ENCODE measurements around the gene RTTN.
A peak's percentile ranks its signal among the peaks of the same experiment; 100 is the strongest.

Gene RTTN

DNA sequence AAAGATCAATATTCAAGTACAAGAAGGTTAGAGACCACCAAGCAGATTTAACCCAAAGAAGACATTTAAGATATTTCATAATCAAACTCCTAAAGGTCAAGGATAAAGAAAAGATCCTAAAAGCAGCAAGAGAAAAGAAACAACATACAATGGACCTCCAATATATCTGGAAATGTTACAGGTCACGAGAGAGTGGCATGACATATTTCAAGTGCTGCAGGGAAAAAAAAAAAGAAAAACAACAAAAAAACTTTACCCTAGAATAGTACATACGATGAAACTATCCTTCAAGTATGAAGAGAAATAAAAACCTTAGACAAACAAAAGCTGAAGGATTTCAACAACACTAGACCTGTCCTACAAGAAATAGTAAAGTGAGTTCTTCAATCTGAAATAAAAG is 166.3 kb downstream of the RTTN start:
- no peak overlapping the region for H3K4me3 ChIP-seq (ENCODE audit: control insufficient read depth in 1 of 7, extremely low read depth in 1 of 7, insufficient read depth in 4 of 7, low read depth in 2 of 7, low read length in 6 of 7)

DNA sequence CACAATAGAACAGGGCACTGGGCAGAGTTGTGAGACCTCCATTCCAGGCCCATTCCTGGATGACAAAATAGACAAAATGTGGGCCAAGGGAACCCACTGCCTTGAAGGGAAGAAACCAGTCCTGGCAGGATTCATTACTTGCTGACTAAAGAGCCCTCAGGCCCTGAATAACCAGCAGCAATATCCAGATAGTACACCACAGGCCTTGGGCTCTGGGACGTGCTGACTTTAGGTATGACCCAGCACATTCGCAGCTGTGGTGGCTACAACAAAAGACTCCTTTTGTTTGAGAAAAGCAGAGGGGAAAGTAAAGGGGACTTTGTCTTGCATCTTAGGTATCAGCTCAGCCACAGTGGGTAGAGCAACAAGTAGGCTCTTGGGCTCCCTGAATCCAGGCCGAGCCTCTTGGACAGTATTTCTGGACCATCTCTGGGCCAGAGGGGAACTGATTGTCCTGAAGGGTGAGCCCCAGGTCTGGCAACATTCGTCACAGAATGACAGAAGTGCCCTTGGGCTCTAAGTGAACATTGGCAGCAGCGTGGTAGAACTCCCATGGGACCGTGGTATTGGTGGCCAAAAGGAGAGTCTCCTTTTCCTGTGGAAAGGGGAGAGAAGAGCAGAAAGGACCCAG is 167.9 kb downstream of the RTTN start:
- peak in 2 of 3 donors; percentile 48 to 67 for DNase-seq
- 96% methylated on average over 5 of the region's 6 CpGs for WGBS (ENCODE audit: insufficient coverage)
- Histone ChIP-seq H3K27me3 (replicated peaks in 2 of 5; ENCODE audit: control insufficient read depth in 4 of 5, insufficient read depth in 5 of 5, low read length in 4 of 5) (no peaks in the 10 kb centered on the region), H3K9me3 (ENCODE audit: control extremely low read depth in 1 of 5, control insufficient read depth in 4 of 5, insufficient read depth in 2 of 5, low read depth in 1 of 5, low read length in 4 of 5) (peaks cover 0 to 3% (median 0%) of the 10 kb centered on the region in 5 experiments), H3K4me1 (ENCODE audit: control extremely low read depth in 1 of 4, control insufficient read depth in 4 of 4, insufficient read depth in 4 of 4, low read length in 3 of 4) (no peaks in the 10 kb centered on the region), H3K4me3 (ENCODE audit: control insufficient read depth in 1 of 7, extremely low read depth in 1 of 7, insufficient read depth in 4 of 7, low read depth in 2 of 7, low read length in 6 of 7) (no peak overlapping the region), H3K36me3 (ENCODE audit: control insufficient read depth in 4 of 4, insufficient read depth in 4 of 4, low read length in 3 of 4) (peaks cover 0 to 13% (median 11%) of the 10 kb centered on the region in 4 experiments), H3K27ac (ENCODE audit: insufficient read depth in 1 of 2, low read depth in 1 of 2, low read length in 2 of 2, poor library complexity in 1 of 2, severe bottlenecking in 2 of 2) (no peak overlapping the region)
- ChIA-PET CTCF (no interaction called here), POLR2A (no interaction called here)

More for the DNA sequence above, 166.3 kb downstream of the RTTN start:
- Histone ChIP-seq H3K27ac (ENCODE audit: insufficient read depth in 1 of 2, low read depth in 1 of 2, low read length in 2 of 2, poor library complexity in 1 of 2, severe bottlenecking in 2 of 2) (no peak overlapping the region), H3K36me3 (ENCODE audit: control insufficient read depth in 4 of 4, insufficient read depth in 4 of 4, low read length in 3 of 4) (peaks cover 3 to 16% (median 10%) of the 10 kb centered on the region in 4 experiments), H3K27me3 (replicated peaks in 2 of 5; ENCODE audit: control insufficient read depth in 4 of 5, insufficient read depth in 5 of 5, low read length in 4 of 5) (no peaks in the 10 kb centered on the region), H3K4me1 (ENCODE audit: control extremely low read depth in 1 of 4, control insufficient read depth in 4 of 4, insufficient read depth in 4 of 4, low read length in 3 of 4) (no peaks in the 10 kb centered on the region), H3K9me3 (ENCODE audit: control extremely low read depth in 1 of 5, control insufficient read depth in 4 of 5, insufficient read depth in 2 of 5, low read depth in 1 of 5, low read length in 4 of 5) (peaks cover 0 to 3% (median 0%) of the 10 kb centered on the region in 5 experiments)
- no peak for DNase-seq
- CTCF ChIA-PET: interaction anchor here (0.6 kb wide), 1 partner anchor 138 kb away, joined by 3 read pairs; no protein-coding TSS in a partner anchor
- POLR2A ChIA-PET: no interaction called here
- no CpG with 5 or more reads among the region's 2 CpGs for WGBS (ENCODE audit: insufficient coverage)

GRCh38 chr18:70036771-70037347 is 168.6 kb downstream of the RTTN start:
- no peaks in the 10 kb centered on the region for H3K4me1 ChIP-seq (ENCODE audit: control extremely low read depth in 1 of 4, control insufficient read depth in 4 of 4, insufficient read depth in 4 of 4, low read length in 3 of 4)
- H3K27ac ChIP-seq (ENCODE audit: insufficient read depth in 1 of 2, low read depth in 1 of 2, low read length in 2 of 2, poor library complexity in 1 of 2, severe bottlenecking in 2 of 2): no peak overlapping the region
- ChIA-PET POLR2A (no interaction called here), CTCF (interaction anchor here (0.6 to 0.9 kb wide), 2 partner anchors 15 to 50 kb away, joined by 3 read pairs; no protein-coding TSS in a partner anchor)
- 96% methylated on average over 3 of the region's 8 CpGs for WGBS (ENCODE audit: insufficient coverage)
- peaks cover 0 to 3% (median 0%) of the 10 kb centered on the region in 5 experiments for H3K9me3 ChIP-seq (ENCODE audit: control extremely low read depth in 1 of 5, control insufficient read depth in 4 of 5, insufficient read depth in 2 of 5, low read depth in 1 of 5, low read length in 4 of 5)
- H3K27me3 ChIP-seq (replicated peaks in 2 of 5; ENCODE audit: control insufficient read depth in 4 of 5, insufficient read depth in 5 of 5, low read length in 4 of 5): no peaks in the 10 kb centered on the region
- peak; percentile 22 to 86 (median 73) for DNase-seq
- H3K4me3 ChIP-seq (ENCODE audit: control insufficient read depth in 1 of 7, extremely low read depth in 1 of 7, insufficient read depth in 4 of 7, low read depth in 2 of 7, low read length in 6 of 7): no peak overlapping the region
- H3K36me3 ChIP-seq (ENCODE audit: control insufficient read depth in 4 of 4, insufficient read depth in 4 of 4, low read length in 3 of 4): peaks cover 0 to 13% (median 11%) of the 10 kb centered on the region in 4 experiments

GRCh38 chr18:70036168-70036567 is 169.3 kb downstream of the RTTN start:
- no peaks in the 10 kb centered on the region for H3K27me3 ChIP-seq (replicated peaks in 2 of 5; ENCODE audit: control insufficient read depth in 4 of 5, insufficient read depth in 5 of 5, low read length in 4 of 5)
- 100% methylated on average over 1 of the region's 2 CpGs for WGBS (ENCODE audit: insufficient coverage)
- no peak overlapping the region for H3K4me3 ChIP-seq (ENCODE audit: control insufficient read depth in 1 of 7, extremely low read depth in 1 of 7, insufficient read depth in 4 of 7, low read depth in 2 of 7, low read length in 6 of 7)
- no peaks in the 10 kb centered on the region for H3K4me1 ChIP-seq (ENCODE audit: control extremely low read depth in 1 of 4, control insufficient read depth in 4 of 4, insufficient read depth in 4 of 4, low read length in 3 of 4)
- ChIA-PET CTCF (interaction anchor here (0.6 to 0.9 kb wide), 2 partner anchors 16 to 51 kb away, joined by 3 read pairs; no protein-coding TSS in a partner anchor), POLR2A (no interaction called here)
- H3K9me3 ChIP-seq (ENCODE audit: control extremely low read depth in 1 of 5, control insufficient read depth in 4 of 5, insufficient read depth in 2 of 5, low read depth in 1 of 5, low read length in 4 of 5): peaks cover 0 to 3% (median 0%) of the 10 kb centered on the region in 5 experiments
- H3K36me3 ChIP-seq (ENCODE audit: control insufficient read depth in 4 of 4, insufficient read depth in 4 of 4, low read length in 3 of 4): peaks cover 0 to 11% (median 9%) of the 10 kb centered on the region in 4 experiments
- H3K27ac ChIP-seq (ENCODE audit: insufficient read depth in 1 of 2, low read depth in 1 of 2, low read length in 2 of 2, poor library complexity in 1 of 2, severe bottlenecking in 2 of 2): no peak overlapping the region
- DNase-seq: no peak

- no CpG with 5 or more reads among the region's 4 CpGs for WGBS (ENCODE audit: insufficient coverage)
- H3K36me3 ChIP-seq (ENCODE audit: control insufficient read depth in 4 of 4, insufficient read depth in 4 of 4, low read length in 3 of 4): peaks cover 4 to 16% (median 6%) of the 10 kb centered on the region in 4 experiments
These were observed 174.3 kb downstream of the RTTN start for GRCh38 chr18:70031221-70031620.

GRCh38 chr18:70030728-70031127 is 174.8 kb downstream of the RTTN start:
- H3K36me3 ChIP-seq (ENCODE audit: control insufficient read depth in 4 of 4, insufficient read depth in 4 of 4, low read length in 3 of 4): peaks cover 4 to 16% (median 6%) of the 10 kb centered on the region in 4 experiments
- no peaks in the 10 kb centered on the region for H3K27me3 ChIP-seq (replicated peaks in 2 of 5; ENCODE audit: control insufficient read depth in 4 of 5, insufficient read depth in 5 of 5, low read length in 4 of 5)
- H3K9me3 ChIP-seq (ENCODE audit: control extremely low read depth in 1 of 5, control insufficient read depth in 4 of 5, insufficient read depth in 2 of 5, low read depth in 1 of 5, low read length in 4 of 5): no peaks in the 10 kb centered on the region
- CTCF ChIA-PET: no interaction called here
- no peak for DNase-seq
- POLR2A ChIA-PET: no interaction called here
- 100% methylated on average over 1 of the region's 1 CpG for WGBS (ENCODE audit: insufficient coverage)
- H3K4me3 ChIP-seq (ENCODE audit: control insufficient read depth in 1 of 7, extremely low read depth in 1 of 7, insufficient read depth in 4 of 7, low read depth in 2 of 7, low read length in 6 of 7): no peak overlapping the region
- no peak overlapping the region for H3K27ac ChIP-seq (ENCODE audit: insufficient read depth in 1 of 2, low read depth in 1 of 2, low read length in 2 of 2, poor library complexity in 1 of 2, severe bottlenecking in 2 of 2)
- no peaks in the 10 kb centered on the region for H3K4me1 ChIP-seq (ENCODE audit: control extremely low read depth in 1 of 4, control insufficient read depth in 4 of 4, insufficient read depth in 4 of 4, low read length in 3 of 4)

More at GRCh38 chr18:70031221-70031620, 174.3 kb downstream of the RTTN start:
- peaks cover 0 to 2% (median 0%) of the 10 kb centered on the region in 5 experiments for H3K9me3 ChIP-seq (ENCODE audit: control extremely low read depth in 1 of 5, control insufficient read depth in 4 of 5, insufficient read depth in 2 of 5, low read depth in 1 of 5, low read length in 4 of 5)
- H3K4me3 ChIP-seq (ENCODE audit: control insufficient read depth in 1 of 7, extremely low read depth in 1 of 7, insufficient read depth in 4 of 7, low read depth in 2 of 7, low read length in 6 of 7): no peak overlapping the region
- ChIA-PET POLR2A (no interaction called here), CTCF (no interaction called here)
- no peaks in the 10 kb centered on the region for H3K4me1 ChIP-seq (ENCODE audit: control extremely low read depth in 1 of 4, control insufficient read depth in 4 of 4, insufficient read depth in 4 of 4, low read length in 3 of 4)
- no peak for DNase-seq
- no peak overlapping the region for H3K27ac ChIP-seq (ENCODE audit: insufficient read depth in 1 of 2, low read depth in 1 of 2, low read length in 2 of 2, poor library complexity in 1 of 2, severe bottlenecking in 2 of 2)
- H3K27me3 ChIP-seq (replicated peaks in 2 of 5; ENCODE audit: control insufficient read depth in 4 of 5, insufficient read depth in 5 of 5, low read length in 4 of 5): no peaks in the 10 kb centered on the region

DNA sequence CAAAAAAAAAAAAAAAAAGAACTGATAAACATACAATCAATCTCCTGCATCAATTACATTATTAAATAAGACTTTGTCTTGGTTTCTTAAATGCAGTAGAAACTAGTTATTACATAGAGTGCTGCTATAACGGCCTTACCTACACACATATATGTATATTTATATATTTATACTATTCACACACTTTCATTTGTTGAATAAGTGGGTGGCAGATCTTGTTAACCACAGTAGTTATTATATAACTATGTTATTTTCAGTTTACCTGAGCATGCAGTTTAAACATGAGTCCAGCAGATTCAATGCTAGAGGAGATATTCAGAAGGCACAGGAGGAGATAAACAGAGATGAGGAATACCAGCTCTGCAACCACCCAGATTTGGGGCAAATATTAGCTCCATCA is 176.3 kb downstream of the RTTN start:
- ChIA-PET POLR2A (no interaction called here), CTCF (no interaction called here)
- Histone ChIP-seq H3K9me3 (ENCODE audit: control extremely low read depth in 1 of 5, control insufficient read depth in 4 of 5, insufficient read depth in 2 of 5, low read depth in 1 of 5, low read length in 4 of 5) (no peaks in the 10 kb centered on the region), H3K4me1 (ENCODE audit: control extremely low read depth in 1 of 4, control insufficient read depth in 4 of 4, insufficient read depth in 4 of 4, low read length in 3 of 4) (no peaks in the 10 kb centered on the region), H3K27ac (ENCODE audit: insufficient read depth in 1 of 2, low read depth in 1 of 2, low read length in 2 of 2, poor library complexity in 1 of 2, severe bottlenecking in 2 of 2) (no peak overlapping the region), H3K36me3 (ENCODE audit: control insufficient read depth in 4 of 4, insufficient read depth in 4 of 4, low read length in 3 of 4) (peaks cover 6 to 19% (median 10%) of the 10 kb centered on the region in 4 experiments), H3K27me3 (replicated peaks in 2 of 5; ENCODE audit: control insufficient read depth in 4 of 5, insufficient read depth in 5 of 5, low read length in 4 of 5) (no peaks in the 10 kb centered on the region), H3K4me3 (ENCODE audit: control insufficient read depth in 1 of 7, extremely low read depth in 1 of 7, insufficient read depth in 4 of 7, low read depth in 2 of 7, low read length in 6 of 7) (no peak overlapping the region)
- DNase-seq: no peak
- WGBS (ENCODE audit: insufficient coverage): no CpG with 5 or more reads among the region's 1 CpG

Measured in common myeloid progenitor, CD34-positive (primary cell).